Astrocyte (in vitro differentiated cells and primary cell): ENCODE results near the gene KCNJ1.

ENCODE experiments used
- CTCF ChIP-seq: IDR thresholded peaks from 2 replicates; pipeline ENCODE4 v1.5.1; 2011; ENCODE audit warnings: low read depth, mild to moderate bottlenecking, inconsistent platforms, low read length, moderate library complexity; ENCODE audit not compliant: insufficient read depth
- EZH2 ChIP-seq: IDR thresholded peaks from 2 replicates; pipeline ENCODE4 v1.6.1; 2012; ENCODE audit warnings: mild to moderate bottlenecking, low read length, inconsistent platforms; ENCODE audit not compliant: insufficient read depth

DNA sequence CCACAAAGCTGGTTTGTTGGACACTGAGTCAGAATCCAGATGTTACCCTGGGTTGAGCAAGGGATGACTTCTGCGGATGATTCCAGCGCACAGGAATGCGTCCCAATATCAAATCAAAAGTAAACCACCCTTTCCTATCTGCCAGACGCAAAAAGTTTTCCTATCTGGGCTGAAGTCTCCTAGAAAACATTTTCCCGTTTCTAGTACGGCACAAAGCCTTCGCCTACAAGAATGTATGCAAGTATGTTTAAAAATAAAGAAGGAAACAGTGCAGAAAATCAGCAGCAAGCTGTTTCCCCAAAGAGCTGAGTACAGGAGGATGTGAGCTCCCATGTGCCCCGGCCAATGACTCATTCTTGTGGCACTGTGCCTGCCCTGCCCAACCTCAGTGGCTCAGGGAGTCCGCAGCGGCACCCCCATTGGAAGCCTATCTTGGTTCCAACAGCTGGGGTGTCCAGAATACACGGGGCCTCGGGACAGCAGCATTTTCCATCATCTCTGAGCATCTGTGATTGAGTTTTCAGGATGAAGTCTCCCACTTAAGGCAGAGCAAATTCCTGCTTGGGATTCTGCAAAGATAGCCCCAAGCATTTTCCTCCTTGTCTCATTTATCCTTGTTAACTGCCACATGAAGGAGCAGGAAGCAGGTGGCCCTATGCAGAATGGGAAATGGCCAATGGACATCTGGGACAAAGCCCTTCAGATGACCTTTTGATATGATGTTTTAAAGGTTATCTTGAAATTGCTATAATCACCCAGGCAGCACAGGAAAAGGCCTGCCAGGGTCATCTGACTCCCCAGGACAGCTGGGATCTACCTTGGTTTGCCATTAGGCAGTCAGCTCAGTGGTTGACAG lies 41.5 kb upstream of the KCNJ1 start:
- no peak for TF ChIP-seq CTCF
- no peak for TF ChIP-seq EZH2
